HepG2 (cell line): ENCODE measurements around the gene PRSS3. TPM values are rescaled to one million over a fixed set of nuclear protein-coding genes. Genes with fewer than 3 reads are reported as not detected.

ENCODE experiments used
- HNRNPUL1 ChIP-seq: fragments of 200-400 bp; formaldehyde crosslinking; IDR thresholded peaks from 2 replicates; pipeline ENCODE4 v1.6.1; 2017; ENCODE audit warnings: low read depth, mild to moderate bottlenecking, low read length, moderate library complexity
- ZBTB26 ChIP-seq: IDR thresholded peaks from 2 replicates; pipeline ENCODE4 v1.6.1; 2016; ENCODE audit warnings: missing compliant biosample characterization, missing genetic modification reagents, borderline replicate concordance
- ZKSCAN8 ChIP-seq: IDR thresholded peaks from 2 replicates; pipeline ENCODE4 v1.6.1; 2016; ENCODE audit warnings: borderline replicate concordance, missing genetic modification reagents, missing compliant biosample characterization
- ZNF234 ChIP-seq: sonication (generic); formaldehyde crosslinking; conservative IDR thresholded peaks from 2 replicates; pipeline ENCODE4 v1.5.1; 2020; ENCODE audit warnings: mild to moderate bottlenecking, missing genetic modification reagents
- ZNF616 ChIP-seq: sonication (generic); formaldehyde crosslinking; IDR thresholded peaks from 2 replicates; pipeline ENCODE4 v1.5.0; 2020; ENCODE audit warnings: low read depth, mild to moderate bottlenecking, missing genetic modification reagents
- polyA plus RNA-seq, 8 experiments: library from polyadenylated mRNA; depleted of rRNA in 3 of 8; stranded (reverse) in 7 of 8; unstranded in 1 of 8; fragments of >200 nt; fragmentation: Illumina TruSeq in 4 of 8; extraction: Trizol in 4 of 8; gene quantifications; 2 replicates each; pipeline versions ENCODE4 v1.2.1 to v1.2.3, GENCODE V29; 2011 to 2016; ENCODE audit warnings: low read depth in 4 of 8, missing spikeins in 1 of 8, mixed read lengths in 1 of 8; ENCODE audit not compliant: insufficient read depth in 1 of 8
- total RNA-seq, 5 experiments: library from RNA; depleted of rRNA; stranded (reverse); fragments of >200 nt; fragmentation: Illumina TruSeq; extraction: Trizol; gene quantifications; 2 replicates each; pipeline ENCODE4 v1.2.3, GENCODE V29; 2016; ENCODE audit warnings: low read depth in 1 of 5
- TF ChIP-seq, protein P1 (sequence below): sonication (generic); formaldehyde crosslinking; IDR thresholded peaks from 2 replicates; pipeline ENCODE4 v1.4.0; 2020; ENCODE audit warnings: missing genetic modification reagents
- TF ChIP-seq, protein P2 (sequence below): sonication (generic); formaldehyde crosslinking; IDR thresholded peaks from 2 replicates; pipeline ENCODE4 v1.8.0; 2022; ENCODE audit warnings: mild to moderate bottlenecking, missing genetic modification reagents; ENCODE audit not compliant: insufficient replicate concordance

PRSS3 gene
- total and polyA plus RNA-seq, 2 of the 13 experiments (the other 11 are each of a cell fraction or from before 2014, with no cell fraction given) = not detected

- TF ChIP-seq ZNF234 = no peak
- no peak for TF ChIP-seq ZKSCAN8 (CRISPR knock-in tag)
- TF ChIP-seq ZNF616 (CRISPR knock-in tag) = no peak
- TF ChIP-seq, protein P1, sequence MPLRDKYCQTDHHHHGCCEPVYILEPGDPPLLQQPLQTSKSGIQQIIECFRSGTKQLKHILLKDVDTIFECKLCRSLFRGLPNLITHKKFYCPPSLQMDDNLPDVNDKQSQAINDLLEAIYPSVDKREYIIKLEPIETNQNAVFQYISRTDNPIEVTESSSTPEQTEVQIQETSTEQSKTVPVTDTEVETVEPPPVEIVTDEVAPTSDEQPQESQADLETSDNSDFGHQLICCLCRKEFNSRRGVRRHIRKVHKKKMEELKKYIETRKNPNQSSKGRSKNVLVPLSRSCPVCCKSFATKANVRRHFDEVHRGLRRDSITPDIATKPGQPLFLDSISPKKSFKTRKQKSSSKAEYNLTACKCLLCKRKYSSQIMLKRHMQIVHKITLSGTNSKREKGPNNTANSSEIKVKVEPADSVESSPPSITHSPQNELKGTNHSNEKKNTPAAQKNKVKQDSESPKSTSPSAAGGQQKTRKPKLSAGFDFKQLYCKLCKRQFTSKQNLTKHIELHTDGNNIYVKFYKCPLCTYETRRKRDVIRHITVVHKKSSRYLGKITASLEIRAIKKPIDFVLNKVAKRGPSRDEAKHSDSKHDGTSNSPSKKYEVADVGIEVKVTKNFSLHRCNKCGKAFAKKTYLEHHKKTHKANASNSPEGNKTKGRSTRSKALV (CRISPR knock-in tag) = no peak
- TF ChIP-seq HNRNPUL1 = no peak
- TF ChIP-seq, protein P2, sequence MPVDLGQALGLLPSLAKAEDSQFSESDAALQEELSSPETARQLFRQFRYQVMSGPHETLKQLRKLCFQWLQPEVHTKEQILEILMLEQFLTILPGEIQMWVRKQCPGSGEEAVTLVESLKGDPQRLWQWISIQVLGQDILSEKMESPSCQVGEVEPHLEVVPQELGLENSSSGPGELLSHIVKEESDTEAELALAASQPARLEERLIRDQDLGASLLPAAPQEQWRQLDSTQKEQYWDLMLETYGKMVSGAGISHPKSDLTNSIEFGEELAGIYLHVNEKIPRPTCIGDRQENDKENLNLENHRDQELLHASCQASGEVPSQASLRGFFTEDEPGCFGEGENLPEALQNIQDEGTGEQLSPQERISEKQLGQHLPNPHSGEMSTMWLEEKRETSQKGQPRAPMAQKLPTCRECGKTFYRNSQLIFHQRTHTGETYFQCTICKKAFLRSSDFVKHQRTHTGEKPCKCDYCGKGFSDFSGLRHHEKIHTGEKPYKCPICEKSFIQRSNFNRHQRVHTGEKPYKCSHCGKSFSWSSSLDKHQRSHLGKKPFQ (CRISPR knock-in tag) = no peak
- TF ChIP-seq ZBTB26 (CRISPR knock-in tag) = no peak
These were observed 48.1 kb downstream of the PRSS3 start (continued) for GRCh38 chr9:33843312-33843961.
